ENCODE measurements around the gene DEPDC5.

- TF ChIP-seq CTCF (IDR thresholded peaks at IDR 0.05; ENCODE audit: borderline replicate concordance, extremely low read depth, low read length, poor library complexity, severe bottlenecking): no peak
- TF ChIP-seq EZH2 (IDR thresholded peaks at IDR 0.05; ENCODE audit: borderline replicate concordance, low read depth, low read length, severe bottlenecking): no peak
Measured at GRCh38 chr22:31790240-31790639, 36.4 kb downstream of the DEPDC5 start.

Measured in DND-41 (cell line).